GM23248 (cell line): Measurements from ENCODE around the gene SIK1. TPM values are rescaled to one million over a fixed set of nuclear protein-coding genes. Genes with fewer than 3 reads are reported as not detected.
"Not testable (repeated sequence)": the region's sequence is repeated elsewhere in the genome, so short reads cannot be mapped to it uniquely, and the experiment has no call there.

ENCODE experiments used
- DNase-seq: peaks from one replicate; pipeline ENCODE4 v3.0.0-alpha.2; 2015
- H2AFZ ChIP-seq: fragments of 200-600 bp; sonication (generic); 2 replicates; pipeline ENCODE4 v1.6.1; 2016; ENCODE audit warnings: antibody characterized with exemption
- H3F3A ChIP-seq: fragments of 200-600 bp; sonication (generic); 2 replicates; pipeline ENCODE4 v1.6.1; 2016; ENCODE audit warnings: mild to moderate bottlenecking, antibody characterized with exemption, mixed run types; ENCODE audit not compliant: insufficient read depth
- H3K27ac ChIP-seq: fragments of 200-600 bp; sonication (generic); 2 replicates; pipeline ENCODE4 v1.5.1; 2016; ENCODE audit warnings: mild to moderate bottlenecking
- H3K27me3 ChIP-seq: fragments of 200-600 bp; sonication (generic); replicated peaks from 2 replicates; pipeline ENCODE4 v1.6.1; 2016; ENCODE audit warnings: mild to moderate bottlenecking; ENCODE audit not compliant: insufficient read depth
- H3K36me3 ChIP-seq: fragments of 200-600 bp; sonication (generic); 2 replicates; pipeline ENCODE4 v1.6.1; 2016; ENCODE audit warnings: low read depth, mild to moderate bottlenecking
- H3K4me1 ChIP-seq: fragments of 200-600 bp; sonication (generic); 2 replicates; pipeline ENCODE4 v1.6.1; 2016; ENCODE audit warnings: mild to moderate bottlenecking; ENCODE audit not compliant: insufficient read depth
- H3K4me2 ChIP-seq: fragments of 200-600 bp; sonication (generic); one replicate; pipeline ENCODE4 v1.6.1; 2016; ENCODE audit warnings: mild to moderate bottlenecking; ENCODE audit not compliant: unreplicated experiment
- H3K4me3 ChIP-seq: fragments of 200-600 bp; sonication (generic); 2 replicates; pipeline ENCODE4 v1.5.1; 2016; ENCODE audit warnings: mild to moderate bottlenecking
- H3K79me2 ChIP-seq: fragments of 200-600 bp; sonication (generic); 2 replicates; pipeline ENCODE4 v1.6.1; 2016; ENCODE audit warnings: mild to moderate bottlenecking; ENCODE audit not compliant: insufficient read depth
- H3K9ac ChIP-seq: fragments of 200-600 bp; sonication (generic); 2 replicates; pipeline ENCODE4 v1.6.1; 2016; ENCODE audit warnings: mild to moderate bottlenecking
- H3K9me2 ChIP-seq: fragments of 200-600 bp; sonication (generic); 2 replicates; pipeline ENCODE4 v1.6.1; 2016; ENCODE audit warnings: mixed run types, mild to moderate bottlenecking, moderate library complexity; ENCODE audit not compliant: insufficient read depth
- H3K9me3 ChIP-seq: fragments of 200-600 bp; sonication (generic); one replicate; pipeline ENCODE4 v1.6.1; 2017; ENCODE audit warnings: low read depth
- H4K20me1 ChIP-seq: fragments of 200-600 bp; sonication (generic); 2 replicates; pipeline ENCODE4 v1.6.0; 2016; ENCODE audit not compliant: insufficient read depth
- WGBS, 2 experiments: methylation state at CpG; one replicate each; pipeline ENCODE4 v1.1.6; 2015 to 2017; ENCODE audit warnings: low lambda C conversion rate in 2 of 2, low coverage in 1 of 2; ENCODE audit errors: missing lambda C conversion rate in 2 of 2; 5-methylcytosine and 5-hydroxymethylcytosine counted together
- in situ Hi-C: fragments of 300-500 bp; cut with MboI; formaldehyde crosslinking; loops from 2 replicates; pipeline ENCODE4 v1.15.0; 2020
- polyA plus RNA-seq: library from polyadenylated mRNA; unstranded; fragments of >200 nt; fragmentation: Nextera tagmentation; extraction: Ambion mirVana; gene quantifications from 2 replicates; pipeline ENCODE4 v1.2.1, GENCODE V29; 2016
- total RNA-seq: library from RNA; depleted of rRNA; stranded (reverse); fragments of >200 nt; shearing (Covaris generic); gene quantifications from 2 replicates; pipeline ENCODE4 v1.2.3, GENCODE V29; 2014

SIK1 gene
- total and polyA plus RNA-seq, 2 experiments from 2014 or later = 0.29 to 0.65 TPM

GRCh38 chr21:43462932-43463331 lies 36.0 kb upstream of the SIK1 start:
- H3K9ac ChIP-seq, H3K79me2 ChIP-seq, H4K20me1 ChIP-seq, H3K4me3 ChIP-seq, H3K27ac ChIP-seq, in situ Hi-C loops, H3F3A ChIP-seq, H3K4me1 ChIP-seq, H3K27me3 ChIP-seq, H3K4me2 ChIP-seq, DNase-seq, H2AFZ ChIP-seq, H3K36me3 ChIP-seq, H3K9me2 ChIP-seq, H3K9me3 ChIP-seq: not testable (repeated sequence)
- WGBS, 2 experiments = no CpG with 5 or more reads among the region's 17 CpGs

- H3K4me2 ChIP-seq, H3K27me3 ChIP-seq, H3K9me2 ChIP-seq, H3K4me1 ChIP-seq, H2AFZ ChIP-seq, H3K79me2 ChIP-seq, DNase-seq, in situ Hi-C loops, H3K9me3 ChIP-seq, H4K20me1 ChIP-seq, H3F3A ChIP-seq, H3K4me3 ChIP-seq, H3K9ac ChIP-seq, H3K27ac ChIP-seq, H3K36me3 ChIP-seq: not testable (repeated sequence)
- no CpG with 5 or more reads among the region's 13 CpGs for WGBS, 2 experiments
Observed at GRCh38 chr21:43460475-43460874, 33.5 kb upstream of the SIK1 start.

GRCh38 chr21:43458995-43459394 lies 32.1 kb upstream of the SIK1 start:
- H3F3A ChIP-seq, DNase-seq, H3K36me3 ChIP-seq, H3K9ac ChIP-seq, H3K27ac ChIP-seq, H3K4me1 ChIP-seq, H4K20me1 ChIP-seq, H2AFZ ChIP-seq, H3K79me2 ChIP-seq, H3K27me3 ChIP-seq, H3K9me2 ChIP-seq, in situ Hi-C loops, H3K4me3 ChIP-seq, H3K4me2 ChIP-seq, H3K9me3 ChIP-seq: not testable (repeated sequence)
- WGBS, 2 experiments = 89% methylated on average over 8 of the region's 12 CpGs; no CpG with 5 or more reads in 1 of the 2 experiments

- H3F3A ChIP-seq, in situ Hi-C loops: not testable (repeated sequence)
- WGBS, 2 experiments = no CpG with 5 or more reads among the region's 33 CpGs
Observed at GRCh38 chr21:43456616-43457314, 29.8 kb upstream of the SIK1 start.

GRCh38 chr21:43455717-43456116 lies 28.8 kb upstream of the SIK1 start:
- H3K4me1 ChIP-seq, DNase-seq, H3F3A ChIP-seq, H3K27ac ChIP-seq, H3K79me2 ChIP-seq, H3K9ac ChIP-seq, H3K4me3 ChIP-seq, H3K9me2 ChIP-seq, in situ Hi-C loops, H3K9me3 ChIP-seq, H3K27me3 ChIP-seq, H3K36me3 ChIP-seq, H3K4me2 ChIP-seq, H2AFZ ChIP-seq, H4K20me1 ChIP-seq: not testable (repeated sequence)
- WGBS, 2 experiments = no CpG with 5 or more reads among the region's 12 CpGs

More at GRCh38 chr21:43456616-43457314, 29.8 kb upstream of the SIK1 start:
- DNase-seq, H3K36me3 ChIP-seq, H3K9me3 ChIP-seq, H3K9me2 ChIP-seq, H4K20me1 ChIP-seq, H3K4me1 ChIP-seq, H2AFZ ChIP-seq, H3K9ac ChIP-seq, H3K4me2 ChIP-seq, H3K27ac ChIP-seq, H3K79me2 ChIP-seq, H3K27me3 ChIP-seq, H3K4me3 ChIP-seq: not testable (repeated sequence)

- H3K36me3 ChIP-seq, H4K20me1 ChIP-seq, H3K9me3 ChIP-seq, in situ Hi-C loops, H3K9me2 ChIP-seq, H3K4me3 ChIP-seq, H2AFZ ChIP-seq, H3F3A ChIP-seq, H3K9ac ChIP-seq, DNase-seq, H3K4me2 ChIP-seq, H3K27me3 ChIP-seq, H3K27ac ChIP-seq, H3K4me1 ChIP-seq, H3K79me2 ChIP-seq: not testable (repeated sequence)
- no CpG with 5 or more reads among the region's 5 CpGs for WGBS, 2 experiments
Observed at GRCh38 chr21:43454176-43454575, 27.2 kb upstream of the SIK1 start.

GRCh38 chr21:43451850-43452249 lies 24.9 kb upstream of the SIK1 start:
- H3K27me3 ChIP-seq, DNase-seq, H2AFZ ChIP-seq, H4K20me1 ChIP-seq, H3K79me2 ChIP-seq, H3K9me2 ChIP-seq, H3K4me2 ChIP-seq, H3K36me3 ChIP-seq, H3K4me1 ChIP-seq, H3K9me3 ChIP-seq, in situ Hi-C loops, H3K9ac ChIP-seq, H3K27ac ChIP-seq, H3F3A ChIP-seq, H3K4me3 ChIP-seq: not testable (repeated sequence)
- WGBS, 2 experiments = no CpG with 5 or more reads among the region's 17 CpGs

GRCh38 chr21:43450287-43450686 lies 23.4 kb upstream of the SIK1 start:
- H3K9me3 ChIP-seq, H3F3A ChIP-seq, H3K36me3 ChIP-seq, H3K4me3 ChIP-seq, H2AFZ ChIP-seq, DNase-seq, H4K20me1 ChIP-seq, H3K4me2 ChIP-seq, H3K4me1 ChIP-seq, in situ Hi-C loops, H3K79me2 ChIP-seq, H3K27ac ChIP-seq, H3K27me3 ChIP-seq, H3K9ac ChIP-seq, H3K9me2 ChIP-seq: not testable (repeated sequence)
- WGBS, 2 experiments = no CpG with 5 or more reads among the region's 16 CpGs
